AG04449 (cell line): ENCODE data around the gene RPL36A.

Experiments used
- CTCF ChIA-PET: fragments of 350-600 bp; formaldehyde crosslinking; extraction: SDS; loops from one replicate; lab custom pipeline; 2021; ENCODE audit warnings: antibody characterized with exemption; lab: Yijun Ruan, JAX
- POLR2A ChIA-PET: fragments of 400-600, 350-600 bp; formaldehyde crosslinking; extraction: SDS; loops from one replicate; lab custom pipeline; 2020; ENCODE audit warnings: antibody characterized with exemption, inconsistent platforms; lab: Yijun Ruan, JAX
- DNase-seq: peaks from one replicate; pipeline ENCODE4 v3.0.0-alpha.2; 2010; ENCODE audit warnings: low read depth, low spot score
- H3K4me3 ChIP-seq: 2 replicates; pipeline ENCODE4 v1.5.1; 2011; ENCODE audit warnings: low read depth, mild to moderate bottlenecking, control low read depth, low read length
- TF ChIP-seq, protein P1 (sequence below): IDR thresholded peaks from one replicate; pipeline ENCODE4 v1.5.1; 2011; ENCODE audit warnings: mild to moderate bottlenecking, moderate library complexity, low read length, control low read depth, inconsistent platforms; ENCODE audit not compliant: insufficient read depth; ENCODE audit errors: missing control alignments

The RPL36A gene

DNA sequence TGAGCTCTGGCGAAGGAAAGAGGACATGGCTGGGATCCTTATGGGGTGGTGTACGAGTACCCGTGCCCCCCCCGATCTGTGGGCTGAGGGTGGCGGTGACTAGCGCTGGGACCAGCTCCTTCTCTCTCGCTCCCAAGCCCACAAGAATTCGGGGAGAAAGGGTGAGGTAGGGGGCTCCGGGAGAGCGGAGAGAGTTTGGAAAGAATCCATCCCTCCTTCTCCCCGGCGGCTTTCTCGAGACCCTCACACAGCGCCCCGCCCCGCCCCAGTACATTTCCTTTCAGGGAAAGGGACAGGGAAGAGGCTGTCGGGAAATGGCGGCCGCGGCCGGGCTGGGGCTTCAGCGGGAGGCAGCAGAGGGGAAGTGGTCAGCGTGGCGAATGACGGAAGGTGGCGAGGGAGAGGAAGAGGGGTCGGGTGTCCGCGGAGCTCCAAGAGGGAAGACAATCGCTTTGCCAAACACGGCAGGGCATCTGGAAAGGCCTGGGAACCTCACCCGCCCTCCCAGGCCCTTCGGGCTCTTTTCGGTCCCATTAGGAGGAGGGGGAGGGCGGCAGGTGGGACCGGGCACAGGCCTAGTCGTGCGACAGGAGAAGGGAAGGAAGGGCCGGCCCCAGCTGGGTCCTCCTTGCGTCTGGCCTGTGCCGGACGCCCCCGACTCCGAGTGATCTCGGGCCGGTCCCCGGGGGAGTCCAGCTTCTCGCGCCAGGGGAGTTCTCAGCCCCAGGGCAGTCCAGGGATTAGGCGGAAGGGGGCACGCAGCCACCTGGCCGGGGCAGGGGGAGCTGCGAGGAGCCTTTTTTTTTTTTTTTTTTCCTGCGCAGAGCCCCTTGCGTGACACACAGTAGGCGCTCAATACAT is 27.4 kb downstream of the RPL36A start:
- ChIA-PET POLR2A (interaction anchor here (0.5 kb wide), 1 partner anchor 204 kb away, joined by 5 read pairs; no protein-coding TSS in a partner anchor), CTCF (interaction anchor here (0.7 to 1.3 kb wide), 4 partner anchors 42 to 381 kb away, joined by 3 to 4 read pairs (median 3); no protein-coding TSS in a partner anchor)
- TF ChIP-seq, protein P1, sequence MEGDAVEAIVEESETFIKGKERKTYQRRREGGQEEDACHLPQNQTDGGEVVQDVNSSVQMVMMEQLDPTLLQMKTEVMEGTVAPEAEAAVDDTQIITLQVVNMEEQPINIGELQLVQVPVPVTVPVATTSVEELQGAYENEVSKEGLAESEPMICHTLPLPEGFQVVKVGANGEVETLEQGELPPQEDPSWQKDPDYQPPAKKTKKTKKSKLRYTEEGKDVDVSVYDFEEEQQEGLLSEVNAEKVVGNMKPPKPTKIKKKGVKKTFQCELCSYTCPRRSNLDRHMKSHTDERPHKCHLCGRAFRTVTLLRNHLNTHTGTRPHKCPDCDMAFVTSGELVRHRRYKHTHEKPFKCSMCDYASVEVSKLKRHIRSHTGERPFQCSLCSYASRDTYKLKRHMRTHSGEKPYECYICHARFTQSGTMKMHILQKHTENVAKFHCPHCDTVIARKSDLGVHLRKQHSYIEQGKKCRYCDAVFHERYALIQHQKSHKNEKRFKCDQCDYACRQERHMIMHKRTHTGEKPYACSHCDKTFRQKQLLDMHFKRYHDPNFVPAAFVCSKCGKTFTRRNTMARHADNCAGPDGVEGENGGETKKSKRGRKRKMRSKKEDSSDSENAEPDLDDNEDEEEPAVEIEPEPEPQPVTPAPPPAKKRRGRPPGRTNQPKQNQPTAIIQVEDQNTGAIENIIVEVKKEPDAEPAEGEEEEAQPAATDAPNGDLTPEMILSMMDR: no peak
- peak overlapping the region; percentile 52 for H3K4me3 ChIP-seq
- no peak for DNase-seq

DNA sequence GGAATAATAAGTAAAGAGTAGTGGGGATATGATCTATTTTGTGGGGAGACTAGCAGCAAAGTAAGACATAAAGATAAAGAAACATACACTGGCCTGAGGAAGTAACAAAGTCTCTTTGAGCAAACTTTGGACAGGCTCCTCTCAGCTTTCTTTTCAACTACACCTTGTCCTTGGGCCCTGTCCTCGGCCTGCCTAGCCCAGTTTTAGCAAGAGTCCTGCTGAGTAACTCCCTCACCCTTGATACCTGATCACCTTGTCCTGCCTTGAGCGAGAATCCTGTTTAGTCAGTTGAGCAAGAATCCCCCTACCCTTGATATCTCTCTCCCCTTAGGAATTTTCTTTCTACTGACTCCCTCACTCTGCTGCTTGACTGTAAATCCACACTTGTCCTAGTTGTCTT is 28.7 kb downstream of the RPL36A start:
- no peak for DNase-seq
- TF ChIP-seq, protein P1: no peak
- CTCF ChIA-PET: interaction anchor here (0.6 kb wide), 1 partner anchor 379 kb away, joined by 3 read pairs; no protein-coding TSS in a partner anchor
- H3K4me3 ChIP-seq: no peak overlapping the region
- POLR2A ChIA-PET: no interaction called here

DNA sequence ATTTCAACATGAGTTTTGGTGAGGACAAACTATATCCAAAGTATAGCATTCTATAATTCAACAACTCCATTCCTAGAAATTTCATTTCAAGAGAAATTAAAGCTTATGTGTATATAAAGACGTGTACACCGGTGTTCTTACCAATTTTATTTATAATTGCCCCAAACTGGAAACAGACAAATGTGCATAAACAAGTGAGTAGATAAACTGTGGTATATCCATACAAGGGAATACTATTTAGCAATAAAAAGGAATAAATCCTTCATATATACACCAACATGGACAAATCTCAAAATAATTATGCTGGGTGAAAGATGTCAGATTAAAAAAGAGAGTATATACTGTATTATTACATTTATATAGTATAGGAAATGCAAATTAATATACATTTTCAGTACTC is 37.1 kb downstream of the RPL36A start:
- ChIA-PET POLR2A (no interaction called here), CTCF (no interaction called here)
- TF ChIP-seq, protein P1: no peak
- H3K4me3 ChIP-seq: no peak overlapping the region
- DNase-seq: no peak

DNA sequence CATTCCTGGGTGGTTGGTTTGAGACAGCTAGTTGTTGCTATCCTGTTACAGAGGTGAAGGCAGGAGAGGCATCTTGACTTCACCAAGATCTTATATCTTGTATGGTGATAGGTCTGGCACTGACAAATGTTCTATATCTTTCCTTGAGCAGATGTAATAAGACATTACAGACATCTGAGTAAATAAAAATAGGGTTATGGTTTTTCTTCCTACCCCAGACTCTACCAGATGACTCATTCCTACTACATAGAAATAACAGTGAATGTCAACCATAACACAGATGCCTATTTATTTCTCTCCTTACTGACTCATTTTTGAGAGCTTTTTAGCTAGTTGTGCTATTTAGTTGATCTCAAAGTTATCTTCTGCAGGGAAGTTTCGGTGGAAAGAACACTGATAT is 39.1 kb downstream of the RPL36A start:
- CTCF ChIA-PET: interaction anchor here (1.5 kb wide), 1 partner anchor 13 kb away, joined by 5 read pairs; no protein-coding TSS in a partner anchor
- no peak for DNase-seq
- POLR2A ChIA-PET: no interaction called here
- H3K4me3 ChIP-seq: no peak overlapping the region
- TF ChIP-seq, protein P1: no peak

DNA sequence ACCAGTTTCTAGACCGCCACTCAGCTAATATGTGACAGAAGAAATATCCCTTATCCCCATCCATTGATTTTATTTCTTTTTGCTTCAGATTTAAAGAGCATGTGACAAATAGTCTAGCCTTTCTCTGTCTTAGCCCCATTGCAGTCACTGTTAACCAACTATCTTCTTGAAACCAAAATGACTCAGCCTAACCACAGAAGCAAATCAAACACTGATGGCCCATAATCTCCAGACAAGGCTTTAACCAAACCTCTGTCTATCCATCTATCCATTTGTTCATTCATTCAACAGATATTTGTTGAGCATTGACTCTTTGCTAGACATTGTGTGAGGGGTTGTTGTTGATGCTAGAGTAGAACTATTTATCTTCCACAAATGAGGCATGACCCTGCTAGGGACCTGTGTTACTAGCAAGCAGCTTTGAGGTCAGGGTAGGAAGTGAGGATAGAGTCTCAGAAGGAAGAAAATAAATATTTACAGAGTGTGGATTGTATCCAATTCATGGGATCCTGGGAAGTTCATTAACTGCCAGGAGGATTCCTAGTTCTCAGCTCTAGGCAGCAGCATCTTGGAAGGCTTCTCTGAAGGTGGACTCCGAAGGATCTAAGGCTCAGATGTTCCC is 39.8 kb downstream of the RPL36A start:
- no peak for DNase-seq
- no peak overlapping the region for H3K4me3 ChIP-seq
- ChIA-PET POLR2A (no interaction called here), CTCF (interaction anchor here (1.5 kb wide), 1 partner anchor 14 kb away, joined by 5 read pairs; no protein-coding TSS in a partner anchor)
- TF ChIP-seq, protein P1: no peak

DNA sequence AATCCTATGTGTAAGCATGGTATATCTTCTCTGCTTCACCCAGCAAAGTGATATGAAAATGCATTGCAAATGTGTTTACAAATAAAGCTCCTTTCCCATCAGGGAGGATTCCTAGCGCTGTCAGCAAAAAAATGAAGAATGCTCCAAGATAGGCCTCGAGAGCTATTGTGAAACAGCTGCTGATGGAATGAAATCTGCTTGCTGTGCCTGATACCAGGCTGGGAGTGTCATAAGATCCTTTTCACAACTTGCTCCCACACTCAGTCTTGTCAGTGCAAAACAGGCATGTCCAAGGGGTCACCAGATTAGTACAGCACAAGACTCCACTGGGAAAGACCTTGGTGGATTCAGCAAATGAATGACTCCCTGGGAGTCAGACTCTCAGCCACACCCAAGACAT is 51.3 kb downstream of the RPL36A start:
- ChIA-PET CTCF (no interaction called here), POLR2A (no interaction called here)
- H3K4me3 ChIP-seq: no peak overlapping the region
- no peak for DNase-seq
- TF ChIP-seq, protein P1: no peak
